ENCODE measurements around the gene TEDC2.

The TEDC2 gene

GRCh38 chr16:2497695-2498484 lies 38.0 kb downstream of the TEDC2 start:
- no peak for DNase-seq

GRCh38 chr16:2498531-2499253 lies 38.8 kb downstream of the TEDC2 start:
- no peak for DNase-seq

DNA sequence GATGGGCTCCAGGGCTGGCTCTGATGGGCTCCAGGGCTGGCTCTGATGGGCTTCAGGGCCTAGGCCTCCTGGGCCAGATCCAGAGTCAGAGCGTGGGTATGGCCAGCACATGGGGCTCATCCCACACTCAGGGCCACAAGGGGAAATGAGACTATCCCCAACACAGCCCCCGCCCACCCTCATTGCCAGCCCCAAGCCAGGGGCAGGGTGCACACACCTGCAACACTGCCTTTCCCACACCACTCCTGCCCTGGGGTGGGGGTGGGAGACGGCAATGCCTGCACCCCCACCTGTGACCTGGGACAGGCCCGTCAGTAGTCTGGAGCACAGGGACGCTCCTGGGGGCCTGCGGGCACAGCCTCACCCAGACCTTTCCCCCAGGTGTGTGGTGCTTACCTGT lies 39.5 kb downstream of the TEDC2 start:
- no peak for DNase-seq

DNA sequence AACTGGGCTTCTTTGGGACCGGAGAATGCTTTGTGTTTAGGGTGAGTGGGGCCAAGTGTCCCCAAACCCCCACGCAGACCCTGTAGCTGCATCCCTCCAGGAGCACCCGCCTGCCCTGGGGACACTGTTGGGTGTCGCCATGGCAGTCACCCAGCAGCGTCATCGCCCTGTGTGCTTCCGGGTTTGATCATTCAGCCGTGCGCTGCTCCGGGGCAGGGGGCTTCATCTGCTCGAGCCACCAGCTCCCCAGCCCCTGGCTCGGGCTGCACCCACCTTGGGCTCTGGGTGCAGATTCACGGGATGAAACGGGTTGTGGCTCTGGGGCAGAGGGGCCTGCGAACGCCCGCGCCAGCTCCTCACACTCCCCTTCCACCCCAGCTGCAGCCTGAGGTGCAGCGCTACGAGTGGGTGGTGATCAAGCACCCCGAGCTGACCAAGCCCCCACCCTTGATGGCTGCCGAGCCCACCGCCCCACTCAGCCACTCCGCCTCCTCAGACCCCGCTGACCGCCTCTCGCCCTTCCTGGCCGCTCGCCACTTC lies 40.1 kb downstream of the TEDC2 start:
- DNase-seq, result no peak

GRCh38 chr16:2500430-2500917 lies 40.6 kb downstream of the TEDC2 start:
- no peak for DNase-seq

DNA sequence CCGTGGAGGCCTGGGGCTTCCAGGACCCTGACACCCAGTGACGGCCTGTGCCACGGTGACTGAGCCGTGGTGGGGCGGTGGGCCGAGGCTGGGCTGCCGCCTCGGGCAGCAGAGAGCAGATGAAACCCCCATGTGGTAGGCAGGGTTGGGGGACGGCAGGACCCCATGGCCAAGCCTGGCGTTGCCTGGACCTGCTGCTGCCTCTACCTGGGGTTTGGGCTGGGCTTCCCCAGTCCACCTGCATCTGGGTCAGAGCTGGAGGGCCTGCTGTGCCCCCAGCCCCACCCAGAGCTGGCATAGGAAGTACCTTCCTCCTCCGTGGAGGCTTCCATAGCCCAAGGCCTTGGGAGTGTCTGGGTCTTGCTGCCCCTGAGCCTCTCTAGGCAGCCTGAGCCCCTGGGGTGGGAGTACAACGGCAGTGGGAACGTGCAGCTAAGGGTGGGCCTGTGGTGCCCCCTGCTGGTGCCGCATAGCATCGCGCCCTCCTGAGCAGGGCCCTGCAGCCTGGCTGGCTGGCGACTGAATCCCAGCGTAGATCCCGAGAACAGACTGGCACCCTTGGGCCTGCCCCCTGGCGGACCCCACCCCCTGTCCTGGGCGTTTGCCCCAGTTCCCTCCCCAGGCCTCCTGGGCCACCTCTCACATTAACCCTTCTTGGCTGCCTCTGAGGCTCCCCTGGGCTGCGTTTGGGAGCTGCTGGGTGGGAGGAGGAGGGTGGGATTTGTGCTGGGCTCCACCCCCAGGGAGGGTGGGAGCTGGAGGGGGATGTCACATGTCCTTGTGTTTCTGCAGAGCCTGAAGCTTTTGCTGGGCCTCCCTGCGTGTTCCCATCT lies 41.2 kb downstream of the TEDC2 start:
- DNase-seq, result peak; percentile 76

GRCh38 chr16:2501946-2502895 lies 42.3 kb downstream of the TEDC2 start:
- DNase-seq, result no peak

DNA sequence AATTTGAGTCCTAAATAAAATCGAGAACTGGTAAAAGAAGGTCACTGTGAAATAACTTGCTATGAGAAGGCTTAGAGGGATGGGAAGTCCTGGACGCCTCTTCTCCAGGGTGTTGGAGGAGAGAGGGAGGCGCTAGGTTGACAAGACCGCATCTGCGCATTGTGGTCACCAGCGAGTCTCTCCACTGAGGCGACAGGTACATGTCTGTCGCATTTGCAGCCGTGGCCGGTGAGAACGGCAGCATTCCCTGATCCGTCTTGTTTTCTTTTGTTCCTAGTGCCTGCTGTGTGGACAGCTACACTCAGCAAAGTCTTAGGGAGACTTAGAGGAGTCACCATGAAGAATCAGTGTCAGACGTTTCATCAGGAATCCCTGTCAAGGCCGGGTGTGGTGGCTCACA lies 45.8 kb downstream of the TEDC2 start:
- no peak for DNase-seq

- no peak for DNase-seq
Measured at GRCh38 chr16:2507052-2507659, 47.2 kb downstream of the TEDC2 start.

DNA sequence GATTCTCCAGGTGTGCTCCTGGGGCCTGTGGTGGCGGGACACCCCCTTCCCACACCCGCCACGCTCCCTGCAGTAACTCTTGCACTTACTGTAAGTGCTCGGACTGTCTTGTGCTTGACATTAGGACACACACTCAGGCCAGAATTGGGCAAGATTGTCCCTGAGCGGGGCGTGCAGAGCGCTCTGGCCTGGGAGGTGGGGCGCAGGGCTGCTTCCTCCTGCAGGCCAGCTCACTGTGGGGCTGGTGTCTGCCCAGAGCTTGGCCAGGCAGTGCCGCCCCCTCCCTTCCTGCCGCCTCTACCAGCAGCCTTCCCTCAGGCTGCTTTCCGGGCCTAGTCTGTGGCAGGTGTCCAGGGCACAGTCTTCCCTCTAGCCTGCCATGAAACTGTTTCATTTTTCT lies 47.8 kb downstream of the TEDC2 start:
- no peak for DNase-seq

GRCh38 chr16:2508722-2509400 lies 49.0 kb downstream of the TEDC2 start:
- no peak for DNase-seq

- no peak for DNase-seq
Measured at GRCh38 chr16:2511128-2511800, 51.4 kb downstream of the TEDC2 start.

DNA sequence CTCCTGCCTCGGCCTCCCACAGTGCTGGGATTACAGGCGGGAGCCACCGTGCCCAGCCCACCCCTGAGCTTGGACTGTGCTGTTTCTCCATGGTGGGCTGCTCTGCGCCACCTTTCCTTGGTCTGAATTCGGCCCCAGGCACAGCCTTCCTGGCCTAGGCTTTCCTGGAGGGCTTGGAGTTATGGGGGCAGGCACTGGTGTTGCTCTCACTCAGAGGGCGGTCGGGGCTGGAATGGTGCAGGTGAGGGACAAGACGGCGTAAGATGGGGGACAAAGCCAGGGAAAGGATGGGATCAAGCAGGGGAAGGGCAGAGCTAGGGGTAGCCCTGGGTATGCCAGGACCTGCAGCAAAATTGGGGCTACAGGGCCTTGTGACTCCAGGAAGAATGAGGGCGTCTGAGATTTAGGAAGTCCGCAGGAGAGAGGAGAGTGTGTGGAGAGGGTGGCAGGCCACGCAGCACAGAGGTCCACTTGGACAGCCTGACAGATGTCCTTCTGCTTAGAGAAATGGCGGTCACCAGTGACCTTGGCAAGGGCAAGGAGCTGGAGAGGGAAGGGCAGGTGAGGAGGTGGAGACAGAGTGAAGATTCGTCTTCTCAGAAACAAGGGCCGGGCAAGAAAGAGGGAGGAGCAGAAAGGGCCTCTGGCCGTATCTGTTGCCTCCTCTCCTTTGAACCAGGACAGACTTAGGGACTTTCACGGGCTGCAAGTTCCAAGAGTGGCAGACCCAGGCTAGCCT lies 52.3 kb downstream of the TEDC2 start:
- no peak for DNase-seq

DNA sequence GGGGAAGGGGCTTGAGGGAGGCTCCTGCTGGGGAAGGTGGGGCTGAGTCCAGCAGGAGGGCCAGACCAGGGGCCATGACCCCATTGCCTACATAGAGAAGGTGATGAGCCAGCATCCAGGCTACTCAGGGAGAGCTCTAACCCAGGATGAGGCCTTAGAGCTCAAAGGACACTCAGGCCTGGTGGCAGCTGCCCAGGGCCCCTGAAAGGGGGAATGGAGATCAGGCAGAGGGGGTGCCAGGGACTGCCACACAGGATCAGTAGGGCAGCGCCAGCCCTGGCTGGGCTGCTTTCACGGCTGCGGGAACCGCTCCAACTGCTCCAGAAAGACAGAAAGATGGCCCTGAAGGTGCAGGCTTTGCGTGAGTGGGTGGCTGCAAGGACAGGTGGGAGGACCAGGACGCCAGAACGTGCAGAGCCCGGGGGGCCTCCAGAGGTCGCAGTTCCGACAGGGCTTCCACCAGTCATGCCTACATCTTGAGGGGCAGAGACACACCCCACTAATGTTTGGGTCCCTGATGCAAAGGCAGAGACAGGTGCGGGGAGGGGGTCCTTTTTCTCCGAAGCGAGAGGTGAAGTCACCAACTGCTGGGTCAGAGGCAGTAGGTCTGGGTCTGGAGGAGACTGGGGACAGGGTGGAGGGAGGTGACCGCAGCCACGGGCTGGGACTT lies 53.0 kb downstream of the TEDC2 start:
- DNase-seq, result no peak

DNA sequence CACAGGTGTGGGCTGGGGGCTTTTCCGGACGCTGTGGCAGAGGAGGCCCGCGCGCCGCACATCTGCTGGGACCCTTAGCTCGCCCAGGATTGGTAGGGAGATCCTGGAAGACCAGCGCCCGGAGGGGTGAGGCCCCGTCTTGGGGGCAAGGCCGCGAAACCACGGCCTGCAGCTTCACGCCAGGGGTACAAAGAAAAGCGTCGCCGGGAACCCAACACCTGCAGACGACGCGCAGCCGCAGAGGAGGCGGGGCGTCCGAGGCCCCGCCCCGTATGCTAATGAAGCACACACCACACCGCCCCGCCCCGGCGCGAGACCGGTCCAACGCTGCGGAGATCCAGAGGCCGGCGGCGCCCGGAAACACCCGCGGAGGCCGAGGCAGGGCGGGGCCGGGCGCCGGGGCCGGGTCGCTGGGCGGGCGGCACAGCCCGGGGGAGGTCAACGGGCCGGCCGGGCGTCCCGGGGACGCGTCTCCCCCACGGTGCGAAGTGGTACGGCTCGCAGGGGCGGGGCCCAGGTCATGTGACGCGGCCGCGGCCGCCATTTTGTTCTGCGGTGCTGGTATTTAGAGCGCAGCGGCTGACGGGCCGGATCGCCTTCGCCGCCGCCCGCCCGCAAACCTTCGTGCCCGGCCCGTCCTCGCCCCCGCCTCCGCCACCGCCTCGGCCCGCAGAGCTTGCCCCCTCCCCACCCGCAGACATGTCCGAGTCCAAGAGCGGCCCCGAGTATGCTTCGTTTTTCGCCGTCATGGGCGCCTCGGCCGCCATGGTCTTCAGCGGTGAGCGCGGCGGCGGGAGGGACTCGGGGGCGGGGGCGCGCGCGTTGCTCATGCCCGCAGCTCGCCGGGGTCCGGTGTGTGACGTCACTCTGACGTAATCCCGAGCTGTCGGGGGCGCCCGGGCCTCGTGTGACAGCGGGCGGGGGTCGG lies 53.8 kb downstream of the TEDC2 start, which contains the start of gene ATP6V0C:
TSS of gene ATP6V0C (plus strand) at position 548 of the 928 bp plus-strand sequence. CDS start at position 700, 152 bp downstream.
- peak; percentile 65 for DNase-seq

Measured in NCI-H1694 (cell line).